GM21423 (cell line): ENCODE measurements around the gene SRPRB.
"Not testable (repeated sequence)": the region's sequence is repeated elsewhere in the genome, so short reads cannot be mapped to it uniquely, and the experiment has no call there.

Source experiments
- ATAC-seq: cut with Tn5 transposase; IDR thresholded peaks from one replicate; pipeline ENCODE4 v1.9.1; 2021; ENCODE audit warnings: mild to moderate bottlenecking, moderate library complexity; ENCODE audit not compliant: unreplicated experiment

SRPRB gene

GRCh38 chr3:133777807-133778568 lies 27.6 kb upstream of the SRPRB start:
- ATAC-seq = no peak

- ATAC-seq = no peak
Observed at GRCh38 chr3:133779626-133780203, 25.9 kb upstream of the SRPRB start.

- ATAC-seq = not testable (repeated sequence)
Observed at GRCh38 chr3:133780756-133781155, 24.9 kb upstream of the SRPRB start.

- no peak for ATAC-seq
Observed at GRCh38 chr3:133781570-133781969, 24.0 kb upstream of the SRPRB start.

- ATAC-seq = no peak
Observed at GRCh38 chr3:133782454-133782853, 23.2 kb upstream of the SRPRB start.

GRCh38 chr3:133783762-133784161 lies 21.9 kb upstream of the SRPRB start:
- no peak for ATAC-seq

- no peak for ATAC-seq
Observed at GRCh38 chr3:133788024-133788423, 17.6 kb upstream of the SRPRB start.

GRCh38 chr3:133792171-133792763 lies 13.3 kb upstream of the SRPRB start:
- no peak for ATAC-seq

GRCh38 chr3:133797396-133798105 lies 8.1 kb upstream of the SRPRB start:
- no peak for ATAC-seq

- no peak for ATAC-seq
Observed at GRCh38 chr3:133799794-133800585, 5.6 kb upstream of the SRPRB start.

- ATAC-seq = no peak
Observed at GRCh38 chr3:133803469-133803868, 2.1 kb upstream of the SRPRB start.

- ATAC-seq = no peak
Observed at GRCh38 chr3:133804896-133805295, 719 bp upstream of the SRPRB start.

GRCh38 chr3:133805384-133805701 lies 272 bp upstream of the SRPRB start:
- ATAC-seq = no peak

GRCh38 chr3:133812872-133813271 lies 7.3 kb downstream of the SRPRB start:
- no peak for ATAC-seq

- ATAC-seq = no peak
Observed at GRCh38 chr3:133815386-133815785, 9.8 kb downstream of the SRPRB start.

- no peak for ATAC-seq
Observed at GRCh38 chr3:133820129-133820528, 14.5 kb downstream of the SRPRB start.

- no peak for ATAC-seq
Observed at GRCh38 chr3:133820889-133821675, 15.5 kb downstream of the SRPRB start.

GRCh38 chr3:133821767-133822638 lies 16.4 kb downstream of the SRPRB start:
- no peak for ATAC-seq

GRCh38 chr3:133824961-133825485 lies 19.4 kb downstream of the SRPRB start:
- no peak for ATAC-seq
